ENCODE measurements around the gene ANKLE1. TPM values are rescaled to one million over a fixed set of nuclear protein-coding genes. Genes with fewer than 3 reads are reported as not detected.

Gene ANKLE1
- polyA plus RNA-seq, 2 of the 4 experiments (the other 2 are of a cell fraction), result 0.56 to 0.74 TPM

GRCh38 chr19:17266589-17266974 lies 15.1 kb upstream of the ANKLE1 start (continued):
- TF ChIP-seq HDAC2 (IDR thresholded peaks at IDR 0.05) (no peak), MAZ (IDR thresholded peaks at IDR 0.05; ENCODE audit: borderline replicate concordance, low read depth, low read length) (no peak)

GRCh38 chr19:17266975-17267788 lies 14.5 kb upstream of the ANKLE1 start, which contains the start of gene BABAM1:
Gene BABAM1, plus strand, starts transcription at chr19:17267443. Its CDS starts 1,364 bp downstream, at chr19:17268807.
- under 1% methylated on average over 22 of the region's 27 CpGs for WGBS (ENCODE audit: missing lambda C conversion rate)
- DNase-seq (ENCODE audit: low read depth in 1 of 2, low spot score in 1 of 2), result peak; percentile 96 to 98
- peaks cover 4% of the 10 kb centered on the region; the same call in 2 of the 3 replicates for H3K4me1 ChIP-seq
- TF ChIP-seq HOXA7 (CRISPR knock-in tag; IDR thresholded peaks at IDR 0.05), result no peak
- TF ChIP-seq NPAS2 (CRISPR knock-in tag; IDR thresholded peaks at IDR 0.05; ENCODE audit: borderline replicate concordance), result peak; percentile 59; the same call in 1 of the 2 replicates
- TF ChIP-seq FOSL2 (IDR thresholded peaks at IDR 0.05), result no peak
- no peak for TF ChIP-seq FOSL2 (CRISPR knock-in tag; IDR thresholded peaks at IDR 0.05)
- TF ChIP-seq RNF2 (IDR thresholded peaks at IDR 0.05; ENCODE audit: borderline replicate concordance, low read depth), result no peak
- peak; percentile 72; the same call in 1 of the 2 replicates for TF ChIP-seq HDAC2 (IDR thresholded peaks at IDR 0.05)
- no peak for TF ChIP-seq ESRRA (IDR thresholded peaks at IDR 0.05; ENCODE audit: borderline replicate concordance, low read length)
- peak; percentile 88 for TF ChIP-seq ATOH8 (CRISPR knock-in tag; IDR thresholded peaks at IDR 0.05; ENCODE audit: low read depth)
- TF ChIP-seq MAZ (IDR thresholded peaks at IDR 0.05; ENCODE audit: borderline replicate concordance, low read depth, low read length), result no peak
- TF ChIP-seq POLR2A (IDR thresholded peaks at IDR 0.05; ENCODE audit: low read length), result peak; percentile 59
- no peak for TF ChIP-seq HES2 (IDR thresholded peaks at IDR 0.05)
- no peak for TF ChIP-seq REST (IDR thresholded peaks at IDR 0.05)
- no peak for TF ChIP-seq EP300 (IDR thresholded peaks at IDR 0.05)
- no peak for TF ChIP-seq SMC3 (IDR thresholded peaks at IDR 0.05)
- peak; percentile 89; the same call in 1 of the 2 replicates for TF ChIP-seq ZSCAN20 (CRISPR knock-in tag; IDR thresholded peaks at IDR 0.05)
- no peak for TF ChIP-seq ZFP36 (IDR thresholded peaks at IDR 0.05; ENCODE audit: borderline replicate concordance, partially characterized antibody)
- peak; percentile 95 for TF ChIP-seq HOXB5 (CRISPR knock-in tag; IDR thresholded peaks at IDR 0.05)
- peak; percentile 93 for TF ChIP-seq EHF (CRISPR knock-in tag; IDR thresholded peaks at IDR 0.05)
- no peak for TF ChIP-seq CEBPB (IDR thresholded peaks at IDR 0.05)
- no peak for TF ChIP-seq NR3C1 (IDR thresholded peaks at IDR 0.05)
- no peak for TF ChIP-seq RCOR1 (IDR thresholded peaks at IDR 0.05; ENCODE audit: low read depth, low read length)
- TF ChIP-seq USF2 (IDR thresholded peaks at IDR 0.05), result no peak
- no peak for TF ChIP-seq CBX2 (IDR thresholded peaks at IDR 0.05; ENCODE audit: borderline replicate concordance, low read depth)
- no peak; the same call in 1 of the 2 replicates for TF ChIP-seq TP53 (CRISPR knock-in tag; IDR thresholded peaks at IDR 0.05)
- 0 out of 2 replicates have a peak, but pooled peaks have one; percentile 46 for TF ChIP-seq RFX5 (IDR thresholded peaks at IDR 0.05)
- TF ChIP-seq E2F6 (IDR thresholded peaks at IDR 0.05; ENCODE audit: borderline replicate concordance, low read depth), result no peak
- TF ChIP-seq POLR2AphosphoS2 (conservative IDR thresholded peaks at IDR 0.05; ENCODE audit: low read length), result no peak
- no peak for TF ChIP-seq KDM1A (IDR thresholded peaks at IDR 0.05; ENCODE audit: low read depth)
- peak; percentile 92 for TF ChIP-seq FOXS1 (CRISPR knock-in tag; IDR thresholded peaks at IDR 0.05)
- no peak for TF ChIP-seq CTCF (IDR thresholded peaks at IDR 0.05)
- TF ChIP-seq NFE2L2 (conservative IDR thresholded peaks at IDR 0.05; ENCODE audit: low read length), result no peak

More at GRCh38 chr19:17266975-17267788, 14.5 kb upstream of the ANKLE1 start, which contains the start of gene BABAM1:
- no peaks in the 10 kb centered on the region for H3K9me3 ChIP-seq
- CTCF ChIA-PET, result interaction anchor here (0.6 to 1.9 kb wide), 4 partner anchors 15 to 240 kb away, joined by 3 to 8 read pairs (median 4); partner anchors contain the start of gene ANKLE1
- H3K27ac ChIP-seq, result peak within 1 kb of the TSS; percentile 87 to 91
- peak; percentile 96 to 97 for ATAC-seq
- peak within 1 kb of the TSS; percentile 80 for H3K4me3 ChIP-seq
- H3K4me2 ChIP-seq, result peak within 1 kb of the TSS; percentile 93
- no peak for FAIRE-seq
- POLR2A ChIA-PET, result interaction anchor here (0.5 to 1.2 kb wide), 13 partner anchors 8 to 75 kb away, joined by 3 to 7 read pairs (median 3); partner anchors contain the start of genes DDA1, OCEL1 and USE1

All from A549 (cell line).